ENCODE data around the gene RAB40A. TPM values are rescaled to one million over a fixed set of nuclear protein-coding genes. Genes with fewer than 3 reads are reported as not detected.

RAB40A gene
- total and polyA plus RNA-seq, 4 donors: 0.03 to 0.33 (median 0.07) TPM

GRCh38 chrX:103513067-103513466, 6.2 kb downstream of the RAB40A start (continued):
- TF ChIP-seq ZBTB33 (IDR thresholded peaks at IDR 0.05): no peak
- TF ChIP-seq EGR1 (IDR thresholded peaks at IDR 0.05; ENCODE audit: low read depth in 2 of 2): no peak

- Histone ChIP-seq H3K9ac (ENCODE audit: low read depth in 1 of 2, low read length in 2 of 2) (no peak overlapping the region), H3K36me3 (ENCODE audit: control insufficient read depth in 4 of 4, insufficient read depth in 3 of 4, low read depth in 1 of 4, low read length in 3 of 4) (no peaks in the 10 kb centered on the region), H3K27ac (ENCODE audit: low read depth in 1 of 2, low read length in 2 of 2) (no peak overlapping the region), H3K4me3 (ENCODE audit: low read depth in 1 of 3, low read length in 3 of 3) (no peak overlapping the region), H3K27me3 (ENCODE audit: control insufficient read depth in 4 of 4, insufficient read depth in 4 of 4, low read length in 3 of 4) (no peaks in the 10 kb centered on the region), H3K9me3 (ENCODE audit: control insufficient read depth in 4 of 4, low read length in 3 of 4) (no peaks in the 10 kb centered on the region), H3K4me1 (ENCODE audit: control insufficient read depth in 4 of 4, insufficient read depth in 4 of 4, low read length in 3 of 4) (no peaks in the 10 kb centered on the region)
- TF ChIP-seq RAD21 (IDR thresholded peaks at IDR 0.05): no peak
- no peak for TF ChIP-seq JUND (IDR thresholded peaks at IDR 0.05)
- TF ChIP-seq EGR1 (IDR thresholded peaks at IDR 0.05; ENCODE audit: low read depth in 2 of 2): no peak
- TF ChIP-seq ZBTB33 (IDR thresholded peaks at IDR 0.05): no peak
- no peak for TF ChIP-seq ATF3 (IDR thresholded peaks at IDR 0.05)
- no peak for TF ChIP-seq RXRA (IDR thresholded peaks at IDR 0.05)
- TF ChIP-seq FOXA1 (IDR thresholded peaks at IDR 0.05): no peak
- no peak for TF ChIP-seq CTCF (IDR thresholded peaks at IDR 0.05; ENCODE audit: low read depth, low read length, missing input control)
- no peak for TF ChIP-seq GABPA (IDR thresholded peaks at IDR 0.05 in 1 of 2, conservative IDR thresholded peaks at IDR 0.05 in 1 of 2)
- no peak for TF ChIP-seq NR2F2 (IDR thresholded peaks at IDR 0.05)
- TF ChIP-seq HNF4G (IDR thresholded peaks at IDR 0.05): no peak
- TF ChIP-seq TAF1 (conservative IDR thresholded peaks at IDR 0.05): no peak
- no peak for TF ChIP-seq SP1 (IDR thresholded peaks at IDR 0.05)
- TF ChIP-seq MAX (IDR thresholded peaks at IDR 0.05): no peak
- no peak for TF ChIP-seq YY1 (IDR thresholded peaks at IDR 0.05)
- WGBS: 97% methylated on average over 6 of the region's 6 CpGs
- DNase-seq (ENCODE audit: low spot score): no peak
These were observed 9.3 kb downstream of the RAB40A start for GRCh38 chrX:103510031-103510430.

GRCh38 chrX:103503853-103504207, 15.5 kb downstream of the RAB40A start:
- no peaks in the 10 kb centered on the region for H3K4me1 ChIP-seq (ENCODE audit: control insufficient read depth in 4 of 4, insufficient read depth in 4 of 4, low read length in 3 of 4)
- no peak for TF ChIP-seq HNF4A (conservative IDR thresholded peaks at IDR 0.05)
- no peak for TF ChIP-seq TAF1 (conservative IDR thresholded peaks at IDR 0.05)
- no peak for TF ChIP-seq HNF4G (IDR thresholded peaks at IDR 0.05)
- no peak for TF ChIP-seq SP1 (IDR thresholded peaks at IDR 0.05)
- no peak for TF ChIP-seq NR2F2 (IDR thresholded peaks at IDR 0.05)
- no peak for TF ChIP-seq YY1 (IDR thresholded peaks at IDR 0.05)
- no peak for TF ChIP-seq CTCF (IDR thresholded peaks at IDR 0.05; ENCODE audit: low read depth, low read length, missing input control)
- no peak for TF ChIP-seq MAX (IDR thresholded peaks at IDR 0.05)
- 76% methylated on average over 1 of the region's 1 CpG for WGBS

More at GRCh38 chrX:103503853-103504207, 15.5 kb downstream of the RAB40A start:
- Histone ChIP-seq H3K9ac (ENCODE audit: low read depth in 1 of 2, low read length in 2 of 2) (no peak overlapping the region), H3K4me3 (ENCODE audit: low read depth in 1 of 3, low read length in 3 of 3) (no peak overlapping the region), H3K27ac (ENCODE audit: low read depth in 1 of 2, low read length in 2 of 2) (no peak overlapping the region), H3K36me3 (ENCODE audit: control insufficient read depth in 4 of 4, insufficient read depth in 3 of 4, low read depth in 1 of 4, low read length in 3 of 4) (no peaks in the 10 kb centered on the region), H3K27me3 (ENCODE audit: control insufficient read depth in 4 of 4, insufficient read depth in 4 of 4, low read length in 3 of 4) (no peaks in the 10 kb centered on the region), H3K9me3 (ENCODE audit: control insufficient read depth in 4 of 4, low read length in 3 of 4) (no peaks in the 10 kb centered on the region)
- no peak for DNase-seq (ENCODE audit: low spot score)

Data from liver (tissue), 9 donors.